Skeletal muscle tissue (tissue), 4 donors: Measurements from ENCODE around the gene GPR153. TPM values are rescaled to one million over a fixed set of nuclear protein-coding genes. Genes with fewer than 3 reads are reported as not detected.

Experiments used
- H3K27ac ChIP-seq: one replicate; pipeline ENCODE4 v1.7.0; 2013; ENCODE audit warnings: mild to moderate bottlenecking, low read depth, low read length, inconsistent platforms
- H3K27me3 ChIP-seq, 3 donors: one replicate each; pipeline ENCODE4 v1.7.0; 2013; ENCODE audit warnings: low read length in 3 of 3; ENCODE audit not compliant: control insufficient read depth in 3 of 3, insufficient read depth in 3 of 3
- H3K36me3 ChIP-seq, 3 donors: one replicate each; pipeline ENCODE4 v1.7.0; 2013; ENCODE audit warnings: low read length in 3 of 3; ENCODE audit not compliant: control insufficient read depth in 3 of 3, insufficient read depth in 3 of 3
- H3K4me1 ChIP-seq, 3 donors: one replicate each; pipeline ENCODE4 v1.7.0; 2013; ENCODE audit warnings: low read length in 3 of 3, mild to moderate bottlenecking in 3 of 3; ENCODE audit not compliant: control insufficient read depth in 3 of 3, insufficient read depth in 3 of 3
- H3K4me3 ChIP-seq, 3 donors: one replicate each; pipeline ENCODE4 v1.7.0; 2013; ENCODE audit warnings: low read length in 3 of 3
- H3K9ac ChIP-seq, 3 donors: one replicate each; pipeline ENCODE4 v1.7.0; 2013; ENCODE audit warnings: low read length in 3 of 3, mild to moderate bottlenecking in 3 of 3, moderate library complexity in 2 of 3, low read depth in 1 of 3
- H3K9me3 ChIP-seq, 3 donors: one replicate each; pipeline ENCODE4 v1.7.0; 2013; ENCODE audit warnings: low read length in 3 of 3; ENCODE audit not compliant: control insufficient read depth in 3 of 3
- total RNA-seq: library from RNA; depleted of rRNA; stranded (reverse); fragments of >200 nt; gene quantifications from one replicate; pipeline ENCODE4 v1.2.3, GENCODE V29; 2014
- donor health status: Osteomylitis.

GPR153 gene
- total RNA-seq, 1 donor from 2014 or later, result 4.7 TPM

DNA sequence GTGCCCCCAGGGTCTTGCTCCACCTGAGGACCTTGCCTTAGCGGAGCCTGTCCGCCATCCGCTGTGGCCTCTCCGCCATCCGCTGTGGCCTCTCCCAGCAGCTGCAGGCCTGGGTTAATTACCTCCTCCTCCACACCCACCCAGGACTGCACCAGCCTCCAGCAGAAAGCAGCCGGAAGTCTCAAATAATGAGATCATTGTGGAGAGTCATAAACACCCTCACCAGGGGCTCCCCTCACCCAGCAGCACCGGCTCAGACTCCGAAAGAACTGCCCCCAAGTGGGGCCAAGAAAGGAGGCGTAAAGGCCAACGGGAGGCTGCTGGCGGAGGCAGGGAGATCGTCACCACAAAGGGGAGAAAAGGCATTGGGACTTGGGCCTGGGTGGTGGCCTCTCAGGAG, 10.7 kb upstream of the GPR153 start:
- Histone ChIP-seq H3K4me3 (no peak overlapping the region), H3K4me1 (peaks cover 8 to 11% (median 9%) of the 10 kb centered on the region in 3 donors), H3K27me3 (no peaks in the 10 kb centered on the region), H3K9ac (no peak overlapping the region), H3K36me3 (no peaks in the 10 kb centered on the region), H3K27ac (no peak overlapping the region), H3K9me3 (no peaks in the 10 kb centered on the region)

DNA sequence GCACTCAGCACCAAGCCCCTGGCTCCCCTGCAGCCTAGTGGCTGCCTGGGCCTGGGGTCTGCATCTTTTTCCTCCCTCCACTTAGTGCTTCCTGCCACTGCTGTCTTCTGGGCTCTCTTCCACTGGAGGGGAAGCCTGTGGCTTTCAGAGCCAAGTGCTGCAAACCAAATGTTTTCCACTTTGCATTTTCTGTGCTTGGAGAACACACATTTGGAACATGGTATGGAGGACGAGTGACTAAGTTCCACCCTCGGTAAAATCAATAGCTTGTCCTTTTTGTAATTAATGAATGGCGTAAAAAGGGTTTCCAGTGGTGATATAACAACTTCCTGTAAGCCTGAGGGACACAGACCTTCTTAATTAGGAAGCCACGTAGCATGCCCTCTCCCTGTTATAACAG, 10.1 kb upstream of the GPR153 start:
- Histone ChIP-seq H3K27ac (no peak overlapping the region), H3K4me3 (no peak overlapping the region), H3K9ac (no peak overlapping the region), H3K9me3 (no peaks in the 10 kb centered on the region), H3K36me3 (no peaks in the 10 kb centered on the region), H3K27me3 (no peaks in the 10 kb centered on the region), H3K4me1 (peaks cover 3 to 5% (median 3%) of the 10 kb centered on the region in 3 donors)

- no peak overlapping the region for H3K9ac ChIP-seq
- H3K27me3 ChIP-seq, result peaks cover 0 to under 1% (median 0%) of the 10 kb centered on the region in 3 donors
- H3K4me3 ChIP-seq, result no peak overlapping the region
- no peaks in the 10 kb centered on the region for H3K9me3 ChIP-seq
- H3K36me3 ChIP-seq, result no peaks in the 10 kb centered on the region
- H3K27ac ChIP-seq, result no peak overlapping the region
- no peaks in the 10 kb centered on the region for H3K4me1 ChIP-seq
Measured at GRCh38 chr1:6270401-6270800, 9.5 kb upstream of the GPR153 start.

DNA sequence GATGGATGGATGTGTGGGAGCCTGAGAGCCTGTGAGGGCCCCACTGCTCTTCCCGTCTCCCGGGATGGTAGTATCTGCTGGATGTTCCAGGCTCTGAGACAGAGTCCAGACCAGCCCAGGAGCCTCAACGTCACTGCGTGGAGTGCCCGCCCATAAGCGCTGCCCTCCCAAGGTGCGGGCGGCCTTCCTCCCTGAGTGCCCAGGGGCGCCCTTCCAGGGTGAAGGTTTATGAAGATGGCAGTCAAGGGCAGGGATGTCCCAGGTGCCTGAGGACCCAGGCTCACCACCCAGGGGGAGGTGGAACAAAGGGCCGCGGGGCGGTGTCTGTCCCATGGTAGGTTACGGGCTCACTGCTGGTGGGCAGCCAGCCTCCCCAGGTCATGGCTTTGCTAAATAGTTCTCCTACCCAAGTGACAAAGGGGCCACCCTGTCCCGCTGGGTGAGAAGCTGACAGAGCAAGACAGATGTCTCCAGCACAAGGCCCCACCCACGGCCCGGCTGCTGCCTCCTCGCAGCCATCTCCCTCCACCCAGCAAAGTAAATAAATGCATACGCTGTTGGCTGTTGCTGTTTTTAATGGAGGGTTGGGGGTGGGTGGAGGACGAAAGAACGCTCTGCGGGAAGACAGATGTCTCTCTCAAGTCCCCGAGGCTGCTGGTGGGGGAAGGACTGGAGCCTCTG, 9.0 kb upstream of the GPR153 start:
- Histone ChIP-seq H3K4me3 (no peak overlapping the region), H3K27ac (no peak overlapping the region), H3K4me1 (no peaks in the 10 kb centered on the region)

DNA sequence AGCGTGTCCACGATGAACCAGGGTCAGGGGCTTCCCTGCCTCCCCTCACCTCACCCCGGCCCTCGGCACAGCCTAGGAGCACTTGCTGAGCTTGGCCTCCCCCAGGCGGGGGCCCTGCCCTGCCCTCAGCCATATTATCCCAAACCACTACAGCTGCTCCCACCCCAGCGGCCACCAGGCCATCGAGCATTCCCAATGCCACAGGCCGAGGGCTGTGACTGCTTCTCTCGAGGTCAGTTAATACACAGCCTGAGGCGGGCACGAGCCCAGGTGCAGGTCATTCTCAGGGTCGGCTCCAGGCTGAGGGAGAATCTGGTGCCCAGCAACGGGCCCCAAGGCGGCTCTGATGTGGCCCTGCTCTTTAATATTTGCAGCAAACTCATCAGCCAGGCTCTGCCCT, 8.4 kb upstream of the GPR153 start:
- Histone ChIP-seq H3K27me3 (peaks cover 0 to 9% (median 3%) of the 10 kb centered on the region in 3 donors), H3K36me3 (no peaks in the 10 kb centered on the region), H3K4me1 (peaks cover 0 to under 1% (median 0%) of the 10 kb centered on the region in 3 donors), H3K9ac (no peak overlapping the region), H3K9me3 (no peaks in the 10 kb centered on the region), H3K27ac (no peak overlapping the region), H3K4me3 (no peak overlapping the region)

More for the DNA sequence above, 9.0 kb upstream of the GPR153 start:
- Histone ChIP-seq H3K27me3 (peaks cover 0 to 4% (median 0%) of the 10 kb centered on the region in 3 donors), H3K36me3 (no peaks in the 10 kb centered on the region), H3K9me3 (no peaks in the 10 kb centered on the region), H3K9ac (no peak overlapping the region)

- Histone ChIP-seq H3K27me3 (peaks cover 4 to 17% (median 9%) of the 10 kb centered on the region in 3 donors), H3K36me3 (no peaks in the 10 kb centered on the region), H3K9ac (no peak overlapping the region), H3K4me3 (no peak overlapping the region), H3K9me3 (no peaks in the 10 kb centered on the region), H3K4me1 (peaks cover 5 to 9% (median 8%) of the 10 kb centered on the region in 3 donors), H3K27ac (no peak overlapping the region)
Measured at GRCh38 chr1:6268415-6268814, 7.5 kb upstream of the GPR153 start.

- H3K4me1 ChIP-seq, result peaks cover 7 to 15% (median 13%) of the 10 kb centered on the region in 3 donors
- no peaks in the 10 kb centered on the region for H3K9me3 ChIP-seq
- no peak overlapping the region for H3K27ac ChIP-seq
- H3K9ac ChIP-seq, result no peak overlapping the region
- H3K27me3 ChIP-seq, result peaks cover 8 to 23% (median 13%) of the 10 kb centered on the region in 3 donors
- H3K36me3 ChIP-seq, result no peaks in the 10 kb centered on the region
- H3K4me3 ChIP-seq, result no peak overlapping the region
Measured at GRCh38 chr1:6267686-6268322, 6.9 kb upstream of the GPR153 start.

GRCh38 chr1:6266641-6267040, 5.7 kb upstream of the GPR153 start:
- Histone ChIP-seq H3K36me3 (no peaks in the 10 kb centered on the region), H3K4me1 (peaks cover 18 to 26% (median 25%) of the 10 kb centered on the region in 3 donors), H3K9me3 (no peaks in the 10 kb centered on the region), H3K27me3 (peaks cover 12 to 35% (median 17%) of the 10 kb centered on the region in 3 donors), H3K27ac (no peak overlapping the region), H3K4me3 (no peak overlapping the region), H3K9ac (no peak overlapping the region)

- Histone ChIP-seq H3K36me3 (no peaks in the 10 kb centered on the region), H3K4me1 (peaks cover 18 to 30% (median 26%) of the 10 kb centered on the region in 3 donors), H3K4me3 (no peak overlapping the region), H3K9me3 (no peaks in the 10 kb centered on the region), H3K27ac (no peak overlapping the region), H3K27me3 (peaks cover 12 to 40% (median 21%) of the 10 kb centered on the region in 3 donors), H3K9ac (no peak overlapping the region)
Measured at GRCh38 chr1:6265151-6265550, 4.3 kb upstream of the GPR153 start.

- Histone ChIP-seq H3K4me3 (no peak overlapping the region), H3K4me1 (peaks cover 23 to 37% (median 29%) of the 10 kb centered on the region in 3 donors), H3K9me3 (no peaks in the 10 kb centered on the region), H3K27me3 (peaks cover 15 to 52% (median 27%) of the 10 kb centered on the region in 3 donors), H3K27ac (no peak overlapping the region), H3K36me3 (no peaks in the 10 kb centered on the region), H3K9ac (no peak overlapping the region)
Measured at GRCh38 chr1:6263716-6264115, 2.8 kb upstream of the GPR153 start.
